Cardiac muscle cell (in vitro differentiated cells and primary cell): Measurements from ENCODE around the gene COL23A1. TPM values are rescaled to one million over a fixed set of nuclear protein-coding genes. Genes with fewer than 3 reads are reported as not detected.
A peak's percentile ranks its signal among the peaks of the same experiment; 100 is the strongest.

Experiments used
- DNase-seq, 2 donors: peaks; one replicate each; pipeline versions ENCODE4 v3.0.0 to v3.0.0-alpha.2; 2010 to 2017; ENCODE audit warnings: low read depth in 1 of 2, low spot score in 1 of 2
- H3K27ac ChIP-seq: fragments of 200-600 bp; sonication (generic); 2 replicates; pipeline ENCODE4 v1.5.1; 2016
- H3K27me3 ChIP-seq: fragments of 200-600 bp; sonication (generic); 2 replicates; pipeline ENCODE4 v1.6.0; 2016; ENCODE audit warnings: control low read depth
- H3K36me3 ChIP-seq: fragments of 200-600 bp; sonication (generic); 2 replicates; pipeline ENCODE4 v1.5.1; 2016; ENCODE audit warnings: control low read depth
- H3K4me1 ChIP-seq: fragments of 200-600 bp; sonication (generic); 2 replicates; pipeline ENCODE4 v1.8.1; 2017; ENCODE audit warnings: low read depth, mild to moderate bottlenecking, mixed run types
- H3K4me3 ChIP-seq: fragments of 200-600 bp; sonication (generic); 2 replicates; pipeline ENCODE4 v1.5.1; 2016; ENCODE audit warnings: mild to moderate bottlenecking
- H3K9me3 ChIP-seq: fragments of 200-600 bp; sonication (generic); 2 replicates; pipeline ENCODE4 v1.5.1; 2017; ENCODE audit warnings: low read depth, mild to moderate bottlenecking, control low read depth
- polyA plus RNA-seq: library from polyadenylated mRNA; unstranded; fragments of >200 nt; fragmentation: Nextera tagmentation; extraction: Ambion mirVana; gene quantifications from 2 replicates; pipeline ENCODE4 v1.2.1, GENCODE V29; 2016
- total RNA-seq: library from RNA; depleted of rRNA; stranded (reverse); fragments of >200 nt; gene quantifications from 2 replicates; pipeline ENCODE4 v1.2.3, GENCODE V29; 2016
- TF ChIP-seq, protein P1 (sequence below): IDR thresholded peaks from 2 replicates; pipeline ENCODE4 v1.5.1; 2012; ENCODE audit warnings: low read depth, mild to moderate bottlenecking, low read length

The COL23A1 gene
- total and polyA plus RNA-seq, 2 experiments from 2014 or later = 28.9 to 43.0 TPM

DNA sequence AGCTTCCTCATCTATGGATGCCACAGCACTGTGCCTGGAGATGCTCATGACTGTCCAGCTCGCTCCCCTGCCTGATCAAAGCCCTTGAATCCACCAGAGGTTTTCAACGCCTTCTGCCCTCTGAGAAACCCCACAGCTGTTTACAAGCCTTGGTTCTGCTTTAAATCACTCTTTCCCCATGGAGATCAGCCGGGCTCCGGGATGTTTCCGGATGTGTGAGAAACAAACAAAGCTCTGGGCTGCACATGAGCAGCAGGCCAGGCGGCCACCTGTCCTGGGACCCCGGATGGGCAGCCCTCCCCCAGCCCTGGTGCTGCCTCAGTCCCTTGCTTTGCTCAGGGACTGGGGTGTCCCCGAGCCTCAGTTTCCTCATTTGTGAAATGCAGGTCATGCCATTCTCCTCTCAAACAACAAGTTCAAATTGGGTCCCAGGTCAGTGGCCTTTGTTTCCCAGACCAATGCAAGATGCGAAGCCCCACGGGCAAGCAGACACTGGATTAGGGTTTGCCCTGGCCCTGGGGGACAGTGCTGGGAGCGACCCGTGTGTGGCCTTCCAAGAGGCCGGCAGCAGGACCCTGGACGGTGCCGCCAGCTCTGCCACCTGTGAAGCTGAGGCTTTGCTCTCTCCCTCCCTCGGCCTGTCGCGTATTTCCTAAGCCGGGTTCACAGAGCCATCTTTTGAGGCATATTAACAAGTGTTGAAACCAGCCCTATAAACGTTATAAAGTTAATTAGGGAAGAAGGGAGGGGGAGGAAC is 315.2 kb downstream of the COL23A1 start:
- H3K27ac ChIP-seq = no peak overlapping the region
- no peaks in the 10 kb centered on the region for H3K4me1 ChIP-seq
- TF ChIP-seq, protein P1, sequence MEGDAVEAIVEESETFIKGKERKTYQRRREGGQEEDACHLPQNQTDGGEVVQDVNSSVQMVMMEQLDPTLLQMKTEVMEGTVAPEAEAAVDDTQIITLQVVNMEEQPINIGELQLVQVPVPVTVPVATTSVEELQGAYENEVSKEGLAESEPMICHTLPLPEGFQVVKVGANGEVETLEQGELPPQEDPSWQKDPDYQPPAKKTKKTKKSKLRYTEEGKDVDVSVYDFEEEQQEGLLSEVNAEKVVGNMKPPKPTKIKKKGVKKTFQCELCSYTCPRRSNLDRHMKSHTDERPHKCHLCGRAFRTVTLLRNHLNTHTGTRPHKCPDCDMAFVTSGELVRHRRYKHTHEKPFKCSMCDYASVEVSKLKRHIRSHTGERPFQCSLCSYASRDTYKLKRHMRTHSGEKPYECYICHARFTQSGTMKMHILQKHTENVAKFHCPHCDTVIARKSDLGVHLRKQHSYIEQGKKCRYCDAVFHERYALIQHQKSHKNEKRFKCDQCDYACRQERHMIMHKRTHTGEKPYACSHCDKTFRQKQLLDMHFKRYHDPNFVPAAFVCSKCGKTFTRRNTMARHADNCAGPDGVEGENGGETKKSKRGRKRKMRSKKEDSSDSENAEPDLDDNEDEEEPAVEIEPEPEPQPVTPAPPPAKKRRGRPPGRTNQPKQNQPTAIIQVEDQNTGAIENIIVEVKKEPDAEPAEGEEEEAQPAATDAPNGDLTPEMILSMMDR = no peak
- no peak overlapping the region for H3K4me3 ChIP-seq
- H3K9me3 ChIP-seq = no peaks in the 10 kb centered on the region
- peak in 1 of 2 donors; percentile 2 for DNase-seq
- H3K27me3 ChIP-seq = no peaks in the 10 kb centered on the region
- H3K36me3 ChIP-seq = no peaks in the 10 kb centered on the region

GRCh38 chr5:178273665-178274541 is 316.3 kb downstream of the COL23A1 start:
- TF ChIP-seq, protein P1 = no peak
- Histone ChIP-seq H3K27me3 (no peaks in the 10 kb centered on the region), H3K4me1 (no peaks in the 10 kb centered on the region), H3K27ac (no peak overlapping the region), H3K9me3 (no peaks in the 10 kb centered on the region), H3K36me3 (no peaks in the 10 kb centered on the region), H3K4me3 (no peak overlapping the region)
- peak in 1 of 2 donors; percentile 40 for DNase-seq

DNA sequence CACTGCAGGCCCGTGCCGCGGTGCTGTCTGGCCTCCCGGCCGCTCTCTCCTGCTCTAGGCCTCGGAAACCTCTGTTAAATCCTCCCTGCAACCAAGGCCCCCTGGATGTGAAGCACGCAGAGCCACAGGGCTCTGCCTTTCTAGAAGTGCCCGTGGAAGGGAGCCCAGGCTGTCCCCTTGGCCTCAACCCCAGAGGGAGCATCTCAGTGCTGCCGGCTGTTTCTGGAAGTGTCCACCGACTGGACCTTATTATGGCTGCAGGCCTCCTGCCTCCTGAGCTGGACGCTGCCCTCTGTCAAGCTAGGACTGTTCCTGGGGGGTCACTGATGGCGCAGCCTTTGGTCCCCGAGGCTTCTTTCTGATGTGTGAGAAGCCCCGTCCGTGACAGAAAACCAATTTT is 317.2 kb downstream of the COL23A1 start:
- H3K36me3 ChIP-seq = no peaks in the 10 kb centered on the region
- H3K27ac ChIP-seq = no peak overlapping the region
- TF ChIP-seq, protein P1 = no peak
- H3K27me3 ChIP-seq = no peaks in the 10 kb centered on the region
- no peaks in the 10 kb centered on the region for H3K4me1 ChIP-seq
- no peaks in the 10 kb centered on the region for H3K9me3 ChIP-seq
- DNase-seq = no peak
- no peak overlapping the region for H3K4me3 ChIP-seq

DNA sequence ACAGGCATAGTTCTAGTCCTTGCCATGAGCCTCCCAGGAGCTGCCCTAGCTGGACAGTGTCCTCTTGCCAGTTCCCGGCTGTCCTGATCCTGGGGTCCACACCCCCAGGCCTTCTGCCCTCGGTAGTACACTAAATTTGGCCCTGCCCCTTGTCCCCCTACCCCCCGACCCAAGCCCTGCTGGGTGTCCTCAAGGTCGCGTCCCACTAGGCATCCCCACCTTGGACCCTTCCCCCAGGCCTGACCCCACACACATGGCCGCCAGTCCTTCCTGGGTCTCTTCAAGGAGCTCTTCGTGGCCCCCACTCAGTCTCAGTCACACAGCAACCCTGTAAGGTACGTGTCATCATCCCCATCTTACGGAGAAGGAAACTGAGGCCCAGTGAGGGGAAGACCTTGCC is 317.6 kb downstream of the COL23A1 start:
- Histone ChIP-seq H3K4me3 (no peak overlapping the region), H3K27ac (no peak overlapping the region), H3K36me3 (no peaks in the 10 kb centered on the region), H3K27me3 (no peaks in the 10 kb centered on the region), H3K4me1 (no peaks in the 10 kb centered on the region), H3K9me3 (no peaks in the 10 kb centered on the region)
- TF ChIP-seq, protein P1 = no peak
- DNase-seq = no peak

- Histone ChIP-seq H3K27ac (no peak overlapping the region), H3K27me3 (no peaks in the 10 kb centered on the region), H3K9me3 (no peaks in the 10 kb centered on the region), H3K4me1 (no peaks in the 10 kb centered on the region), H3K4me3 (no peak overlapping the region), H3K36me3 (no peaks in the 10 kb centered on the region)
- TF ChIP-seq, protein P1 = no peak
- DNase-seq = no peak
Measured at GRCh38 chr5:178271726-178272479, 318.3 kb downstream of the COL23A1 start.
